NT2/D1 (cell line): ENCODE results near the gene PRR36.

ENCODE experiments used
- DNase-seq: peaks from one replicate; pipeline ENCODE4 v3.0.0-alpha.2; 2011; ENCODE audit warnings: low read depth, low spot score
- H3K27me3 ChIP-seq: 2 replicates; pipeline ENCODE4 v1.6.0; 2011; ENCODE audit warnings: mild to moderate bottlenecking; ENCODE audit not compliant: insufficient read length, insufficient read depth
- H3K36me3 ChIP-seq: 2 replicates; pipeline ENCODE4 v1.6.1; 2011; ENCODE audit warnings: mild to moderate bottlenecking, low read length, mixed read lengths; ENCODE audit not compliant: insufficient read depth, insufficient read length
- H3K4me1 ChIP-seq: 2 replicates; pipeline ENCODE4 v1.5.1; 2011; ENCODE audit not compliant: insufficient read depth, insufficient read length
- H3K4me3 ChIP-seq: 2 replicates; pipeline ENCODE4 v1.5.1; 2011; ENCODE audit warnings: low read depth; ENCODE audit not compliant: insufficient read length
- H3K9ac ChIP-seq: 2 replicates; pipeline ENCODE4 v1.6.0; 2011; ENCODE audit warnings: low read depth; ENCODE audit not compliant: insufficient read length
- H3K9me3 ChIP-seq: 2 replicates; pipeline ENCODE4 v1.5.1; 2011; ENCODE audit warnings: mild to moderate bottlenecking, low read length; ENCODE audit not compliant: insufficient read depth
- SUZ12 ChIP-seq: IDR thresholded peaks from 2 replicates; pipeline ENCODE4 v1.6.1; 2011; ENCODE audit not compliant: insufficient read length, insufficient read depth; ENCODE audit errors: extremely low read depth
- YY1 ChIP-seq: IDR thresholded peaks from 2 replicates; pipeline ENCODE4 v1.6.1; 2011; ENCODE audit not compliant: insufficient read length, insufficient read depth
- ZNF274 ChIP-seq: IDR thresholded peaks from 2 replicates; pipeline ENCODE4 v1.6.1; 2011; ENCODE audit warnings: mild to moderate bottlenecking, low read depth, low read length

The PRR36 gene

GRCh38 chr19:7874076-7874896, at the start of gene PRR36:
PRR36 (minus strand) TSS chr19:7874390; CDS start chr19:7873689, 701 bp downstream.
- H3K36me3 ChIP-seq, result no peaks in the 10 kb centered on the region
- DNase-seq, result peak; percentile 39
- H3K4me1 ChIP-seq, result peaks cover 16% of the 10 kb centered on the region
- H3K4me3 ChIP-seq, result peak within 1 kb of the TSS; percentile 67
- H3K9ac ChIP-seq, result peak within 1 kb of the TSS; percentile 74
- H3K9me3 ChIP-seq, result no peaks in the 10 kb centered on the region
- no peak for TF ChIP-seq SUZ12
- TF ChIP-seq ZNF274, result no peak
- TF ChIP-seq YY1, result no peak
- H3K27me3 ChIP-seq, result peaks cover 38% of the 10 kb centered on the region

GRCh38 chr19:7923295-7924191, 49.4 kb upstream of the PRR36 start:
- Histone ChIP-seq H3K36me3 (peaks cover 53% of the 10 kb centered on the region), H3K4me1 (peaks cover 44% of the 10 kb centered on the region), H3K9me3 (peaks cover 3% of the 10 kb centered on the region; the same call in 1 of the 2 replicates), H3K9ac (peak overlapping the region; percentile 67), H3K4me3 (no peak overlapping the region), H3K27me3 (peaks cover 4% of the 10 kb centered on the region)
- no peak for DNase-seq
- no peak for TF ChIP-seq YY1
- TF ChIP-seq ZNF274, result no peak
- no peak for TF ChIP-seq SUZ12

GRCh38 chr19:7922836-7923195, 48.6 kb upstream of the PRR36 start:
- Histone ChIP-seq H3K9me3 (peaks cover 4% of the 10 kb centered on the region; the same call in 1 of the 2 replicates), H3K27me3 (peaks cover 9% of the 10 kb centered on the region), H3K4me3 (no peak overlapping the region), H3K4me1 (peaks cover 38% of the 10 kb centered on the region), H3K36me3 (peaks cover 46% of the 10 kb centered on the region), H3K9ac (no peak overlapping the region)
- DNase-seq, result no peak
- no peak for TF ChIP-seq ZNF274
- TF ChIP-seq YY1, result no peak
- TF ChIP-seq SUZ12, result no peak

GRCh38 chr19:7921967-7922835, 48.0 kb upstream of the PRR36 start:
- no peak for TF ChIP-seq SUZ12
- no peak for TF ChIP-seq YY1
- TF ChIP-seq ZNF274, result no peak
- H3K27me3 ChIP-seq, result peaks cover 15% of the 10 kb centered on the region
- peaks cover 40% of the 10 kb centered on the region for H3K36me3 ChIP-seq
- H3K4me1 ChIP-seq, result peaks cover 33% of the 10 kb centered on the region
- no peak for DNase-seq
- H3K4me3 ChIP-seq, result no peak overlapping the region
- H3K9ac ChIP-seq, result peak overlapping the region; percentile 86
- H3K9me3 ChIP-seq, result peaks cover 4% of the 10 kb centered on the region; the same call in 1 of the 2 replicates

- DNase-seq, result no peak
- H3K27me3 ChIP-seq, result peaks cover 20% of the 10 kb centered on the region
- peaks cover 33% of the 10 kb centered on the region for H3K36me3 ChIP-seq
- peaks cover 4% of the 10 kb centered on the region; the same call in 1 of the 2 replicates for H3K9me3 ChIP-seq
- peaks cover 26% of the 10 kb centered on the region for H3K4me1 ChIP-seq
- no peak for TF ChIP-seq YY1
- TF ChIP-seq ZNF274, result no peak
- TF ChIP-seq SUZ12, result no peak
- peak overlapping the region; percentile 67 for H3K4me3 ChIP-seq
- peak overlapping the region; percentile 86 for H3K9ac ChIP-seq
These were observed 47.2 kb upstream of the PRR36 start for GRCh38 chr19:7921302-7921966.
